ENCODE results near the gene HOXC6.

GRCh38 chr12:54024127-54024526 is 4.1 kb upstream of the HOXC6 start:
- TF ChIP-seq KLF16 (tag by site-specific recombination; IDR thresholded peaks at IDR 0.05): no peak
- no peak for TF ChIP-seq ZNF350 (tag by site-specific recombination; IDR thresholded peaks at IDR 0.05)
- no peak for TF ChIP-seq ZNF830 (tag by site-specific recombination; IDR thresholded peaks at IDR 0.05; ENCODE audit: low read depth)
- no peak for TF ChIP-seq ZFP41 (tag by site-specific recombination; IDR thresholded peaks at IDR 0.05; ENCODE audit: borderline replicate concordance)
- TF ChIP-seq ZFP3 (tag by site-specific recombination; IDR thresholded peaks at IDR 0.05; ENCODE audit: low read depth): no peak
- no peak for TF ChIP-seq ZNF514 (tag by site-specific recombination; IDR thresholded peaks at IDR 0.05)
- TF ChIP-seq, protein P1, sequence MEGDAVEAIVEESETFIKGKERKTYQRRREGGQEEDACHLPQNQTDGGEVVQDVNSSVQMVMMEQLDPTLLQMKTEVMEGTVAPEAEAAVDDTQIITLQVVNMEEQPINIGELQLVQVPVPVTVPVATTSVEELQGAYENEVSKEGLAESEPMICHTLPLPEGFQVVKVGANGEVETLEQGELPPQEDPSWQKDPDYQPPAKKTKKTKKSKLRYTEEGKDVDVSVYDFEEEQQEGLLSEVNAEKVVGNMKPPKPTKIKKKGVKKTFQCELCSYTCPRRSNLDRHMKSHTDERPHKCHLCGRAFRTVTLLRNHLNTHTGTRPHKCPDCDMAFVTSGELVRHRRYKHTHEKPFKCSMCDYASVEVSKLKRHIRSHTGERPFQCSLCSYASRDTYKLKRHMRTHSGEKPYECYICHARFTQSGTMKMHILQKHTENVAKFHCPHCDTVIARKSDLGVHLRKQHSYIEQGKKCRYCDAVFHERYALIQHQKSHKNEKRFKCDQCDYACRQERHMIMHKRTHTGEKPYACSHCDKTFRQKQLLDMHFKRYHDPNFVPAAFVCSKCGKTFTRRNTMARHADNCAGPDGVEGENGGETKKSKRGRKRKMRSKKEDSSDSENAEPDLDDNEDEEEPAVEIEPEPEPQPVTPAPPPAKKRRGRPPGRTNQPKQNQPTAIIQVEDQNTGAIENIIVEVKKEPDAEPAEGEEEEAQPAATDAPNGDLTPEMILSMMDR (tag by site-specific recombination; IDR thresholded peaks at IDR 0.05): no peak
- TF ChIP-seq ZSCAN5A (tag by site-specific recombination; IDR thresholded peaks at IDR 0.05): no peak
- TF ChIP-seq ZNF610 (tag by site-specific recombination; IDR thresholded peaks at IDR 0.05; ENCODE audit: borderline replicate concordance): no peak
- TF ChIP-seq PBX3 (CRISPR knock-in tag; IDR thresholded peaks at IDR 0.05): no peak
- no peak for TF ChIP-seq TRIM28 (IDR thresholded peaks at IDR 0.05; ENCODE audit: borderline replicate concordance, low read length)
- no peak for TF ChIP-seq ZNF596 (tag by site-specific recombination; IDR thresholded peaks at IDR 0.05)
- TF ChIP-seq ZNF341 (tag by site-specific recombination; IDR thresholded peaks at IDR 0.05; ENCODE audit: low read depth): no peak
- TF ChIP-seq ZNF37A (tag by site-specific recombination; IDR thresholded peaks at IDR 0.05): no peak
